ENCODE data around the gene PARP14.

Gene PARP14

GRCh38 chr3:122772827-122773226 lies 92.2 kb downstream of the PARP14 start:
- DNase-seq (ENCODE audit: low read depth) = no peak

- DNase-seq (ENCODE audit: low read depth) = no peak
Observed at GRCh38 chr3:122773944-122774509, 93.4 kb downstream of the PARP14 start.

GRCh38 chr3:122774564-122774963 lies 93.9 kb downstream of the PARP14 start:
- DNase-seq (ENCODE audit: low read depth) = no peak

- no peak for DNase-seq (ENCODE audit: low read depth)
Observed at GRCh38 chr3:122776675-122777468, 96.2 kb downstream of the PARP14 start.

GRCh38 chr3:122777563-122777962 lies 96.9 kb downstream of the PARP14 start:
- no peak for DNase-seq (ENCODE audit: low read depth)
